ENCODE measurements around the gene KCNQ1.

- TF ChIP-seq JUND (IDR thresholded peaks at IDR 0.05) = no peak
- no peak for TF ChIP-seq CTCF (IDR thresholded peaks at IDR 0.05)
Observed at GRCh38 chr11:2644844-2645778, 200.3 kb downstream of the KCNQ1 start.

Data from SK-N-SH (cell line).